Midbrain (tissue), 1 donor: Measurements from ENCODE around the gene UGT8.
"Not testable (repeated sequence)": the region's sequence is repeated elsewhere in the genome, so short reads cannot be mapped to it uniquely, and the experiment has no call there.

Experiments
- DNase-seq: peaks from one replicate; lab custom pipeline; 2025; lab: John Stamatoyannopoulos, UW

Gene UGT8, protein sequence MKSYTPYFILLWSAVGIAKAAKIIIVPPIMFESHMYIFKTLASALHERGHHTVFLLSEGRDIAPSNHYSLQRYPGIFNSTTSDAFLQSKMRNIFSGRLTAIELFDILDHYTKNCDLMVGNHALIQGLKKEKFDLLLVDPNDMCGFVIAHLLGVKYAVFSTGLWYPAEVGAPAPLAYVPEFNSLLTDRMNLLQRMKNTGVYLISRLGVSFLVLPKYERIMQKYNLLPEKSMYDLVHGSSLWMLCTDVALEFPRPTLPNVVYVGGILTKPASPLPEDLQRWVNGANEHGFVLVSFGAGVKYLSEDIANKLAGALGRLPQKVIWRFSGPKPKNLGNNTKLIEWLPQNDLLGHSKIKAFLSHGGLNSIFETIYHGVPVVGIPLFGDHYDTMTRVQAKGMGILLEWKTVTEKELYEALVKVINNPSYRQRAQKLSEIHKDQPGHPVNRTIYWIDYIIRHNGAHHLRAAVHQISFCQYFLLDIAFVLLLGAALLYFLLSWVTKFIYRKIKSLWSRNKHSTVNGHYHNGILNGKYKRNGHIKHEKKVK

DNA sequence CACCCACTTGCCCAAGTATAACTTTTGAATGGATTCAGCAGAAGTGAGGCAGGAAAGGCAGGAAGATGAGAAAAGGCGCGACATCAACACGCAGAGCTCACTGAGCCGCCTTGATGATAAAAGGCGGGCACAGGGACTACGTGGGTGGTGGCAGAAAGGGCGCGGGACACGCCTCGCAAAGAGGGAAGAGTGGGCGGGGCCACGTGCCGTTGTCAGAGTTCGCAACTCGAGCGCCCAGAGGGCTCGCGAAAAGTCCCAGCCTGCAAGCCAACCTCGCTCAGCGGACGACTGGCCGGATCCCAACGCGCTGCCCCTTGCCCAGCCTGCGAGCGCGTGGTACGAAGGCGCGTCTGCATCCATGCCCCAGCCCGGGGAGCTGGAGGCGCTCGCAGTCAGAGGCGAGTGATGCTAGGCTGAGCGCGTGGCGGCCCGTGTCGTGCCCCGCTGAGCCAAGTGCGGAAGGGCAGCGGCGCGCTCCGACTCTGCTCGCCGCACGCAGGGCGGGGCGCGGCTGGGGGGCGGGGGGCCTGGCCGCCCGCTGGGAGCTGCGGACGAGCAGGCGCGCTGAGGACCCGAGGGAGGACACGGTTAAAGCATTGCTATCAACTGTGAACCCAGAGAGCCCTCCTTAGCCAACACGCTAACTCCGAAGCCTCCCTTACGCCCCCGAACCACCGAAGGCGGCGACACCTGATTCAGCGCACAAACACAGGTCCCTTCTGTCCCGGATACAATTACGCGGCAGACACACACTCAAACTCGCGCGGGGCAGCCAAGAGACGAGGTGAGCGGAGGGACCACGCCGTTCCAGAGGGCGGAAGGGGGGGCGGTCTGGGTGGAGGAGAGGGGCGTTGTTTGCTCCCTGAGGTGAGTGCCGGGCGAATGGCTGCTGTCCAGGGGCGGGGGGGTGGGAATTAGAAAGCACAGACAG is at the start of gene UGT8:
Gene UGT8, plus strand, starts transcription at position 617 of the 931 bp plus-strand sequence. CDS start 24,074 bp downstream, outside the sequence.
- DNase-seq = peak; percentile 78

DNA sequence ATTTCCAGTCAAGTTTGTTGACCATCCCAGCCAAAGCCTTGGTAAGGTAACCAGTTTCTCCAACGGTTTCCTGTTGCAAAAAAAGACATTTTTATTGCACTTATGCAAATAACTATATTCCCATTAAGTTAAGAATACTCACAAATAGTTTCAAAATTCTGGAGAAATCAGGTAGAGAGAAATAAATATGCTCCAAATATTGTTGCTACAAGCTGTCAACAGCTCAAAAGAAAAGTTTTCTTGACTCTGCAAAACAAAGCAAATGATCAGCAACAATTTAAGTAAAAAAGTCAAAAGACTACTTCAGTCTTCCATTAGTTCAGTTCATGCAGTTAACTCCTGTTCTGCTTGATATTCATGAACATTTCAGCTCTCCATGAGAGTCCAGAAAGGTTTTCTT is 49.0 kb upstream of the UGT8 start:
- no peak for DNase-seq

DNA sequence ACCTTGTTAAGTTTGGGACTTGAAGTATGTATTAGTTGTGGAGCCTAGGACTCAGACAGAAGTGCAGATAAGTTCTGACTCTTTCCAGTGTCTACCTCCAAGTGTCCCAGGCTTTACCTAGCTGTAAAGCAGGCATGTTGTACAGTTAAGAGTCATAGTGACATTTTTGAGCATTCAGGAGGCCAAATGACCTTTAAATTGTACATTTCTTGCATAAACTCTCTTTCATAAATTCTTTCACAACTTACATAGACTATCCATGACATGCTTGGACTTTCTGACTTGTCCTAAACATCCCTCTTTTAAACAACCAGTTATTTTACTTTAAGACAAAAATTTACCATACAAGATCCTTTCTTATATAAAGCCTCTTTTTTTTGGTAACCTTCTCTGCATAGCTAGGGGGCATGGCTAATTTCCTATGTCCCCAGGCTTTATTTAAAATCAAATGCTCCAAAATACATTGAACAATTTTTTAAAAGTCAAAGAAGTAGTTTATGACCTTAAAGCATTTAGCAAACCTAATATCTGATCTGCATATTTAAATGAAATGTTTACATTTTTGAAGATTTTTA is 40.1 kb upstream of the UGT8 start:
- no peak for DNase-seq

DNA sequence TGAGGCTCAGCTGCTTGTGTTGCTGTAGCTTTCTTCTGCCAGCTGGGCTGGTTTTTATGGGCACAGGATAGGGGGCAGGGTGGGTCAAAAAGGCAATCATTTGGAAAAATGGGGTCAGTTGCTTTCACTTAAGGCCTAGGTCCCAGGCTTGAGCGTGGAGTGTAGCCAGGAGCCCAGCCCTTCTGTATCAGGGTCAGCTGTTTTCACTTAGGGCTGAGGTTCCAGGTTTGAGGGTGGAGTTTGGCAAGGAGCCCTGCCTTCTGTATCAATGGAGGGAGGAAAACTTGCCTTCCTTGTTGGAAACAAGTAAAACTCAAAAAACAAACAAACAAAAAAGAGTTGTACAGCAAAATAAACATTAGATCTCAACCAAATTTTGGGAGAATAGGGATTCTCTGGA is 37.0 kb upstream of the UGT8 start:
- DNase-seq = no peak

DNA sequence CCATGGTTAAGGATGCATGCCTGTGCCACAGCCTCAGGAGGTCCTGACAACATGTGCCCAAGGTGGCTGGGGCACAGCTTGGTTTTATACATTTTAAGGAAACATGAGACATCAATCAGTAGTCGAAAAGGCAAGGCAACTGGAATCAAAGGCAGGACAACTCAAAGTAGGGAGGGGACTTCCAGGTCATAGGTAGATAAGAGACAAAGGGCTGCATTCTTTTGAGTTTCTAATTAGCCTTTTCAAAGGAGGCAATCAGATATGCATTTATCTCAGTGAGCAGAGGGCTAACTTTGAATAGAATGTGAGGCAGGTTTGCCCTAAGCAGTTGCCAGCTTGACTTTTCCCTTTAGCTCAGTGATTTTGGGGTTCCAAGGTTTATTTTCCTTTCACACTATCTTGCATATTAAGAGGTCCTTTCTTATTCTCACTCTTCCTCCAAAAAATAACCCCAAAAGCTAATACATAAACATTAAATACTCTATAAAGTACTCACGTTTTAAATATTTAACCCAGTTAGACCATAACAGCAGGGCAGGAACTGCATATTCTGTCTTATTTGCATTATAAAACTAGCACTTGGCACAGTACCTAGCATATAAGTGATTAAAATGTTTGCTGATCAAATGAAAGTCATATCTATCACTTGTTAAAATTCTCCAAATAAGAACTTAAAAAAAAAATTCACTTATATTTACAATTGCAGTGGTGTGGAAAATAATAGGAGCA is 36.3 kb upstream of the UGT8 start:
- no peak for DNase-seq

DNA sequence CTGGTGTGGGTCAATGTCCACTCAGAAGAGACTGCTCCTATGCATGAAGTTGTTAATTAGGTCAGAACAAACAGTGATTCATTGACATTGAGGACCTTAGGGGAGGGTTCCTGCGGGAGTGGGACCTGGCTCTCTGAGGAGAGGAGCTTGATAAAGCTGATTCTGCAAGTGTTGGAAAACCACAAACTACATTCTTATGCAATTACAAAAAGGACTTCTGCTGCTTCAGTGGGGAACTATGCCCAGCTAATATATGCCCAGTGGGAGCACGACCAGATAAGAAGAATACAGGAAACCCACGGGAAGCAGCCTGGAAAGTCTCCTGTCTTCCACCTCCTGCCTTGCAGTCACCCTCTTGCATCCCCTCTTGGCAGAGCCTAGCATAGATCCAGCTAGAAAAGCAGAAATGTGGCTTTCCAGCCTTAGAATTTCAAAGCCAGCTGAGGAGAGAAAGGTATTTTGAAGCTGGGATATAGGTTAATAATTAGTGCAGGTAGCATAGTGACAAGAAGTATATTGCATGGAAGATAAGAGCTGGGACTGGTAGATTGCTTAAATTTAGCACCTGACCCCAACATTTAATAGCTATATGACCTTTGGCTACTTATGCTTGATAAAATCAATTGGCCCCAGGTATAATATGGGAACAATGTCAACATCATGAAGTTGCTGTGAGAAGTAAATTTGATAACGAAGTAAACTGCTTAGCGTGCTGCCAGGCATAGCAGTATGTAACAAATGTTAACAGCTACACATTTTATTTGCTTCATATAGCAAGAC is 34.9 kb upstream of the UGT8 start:
- no peak for DNase-seq

DNA sequence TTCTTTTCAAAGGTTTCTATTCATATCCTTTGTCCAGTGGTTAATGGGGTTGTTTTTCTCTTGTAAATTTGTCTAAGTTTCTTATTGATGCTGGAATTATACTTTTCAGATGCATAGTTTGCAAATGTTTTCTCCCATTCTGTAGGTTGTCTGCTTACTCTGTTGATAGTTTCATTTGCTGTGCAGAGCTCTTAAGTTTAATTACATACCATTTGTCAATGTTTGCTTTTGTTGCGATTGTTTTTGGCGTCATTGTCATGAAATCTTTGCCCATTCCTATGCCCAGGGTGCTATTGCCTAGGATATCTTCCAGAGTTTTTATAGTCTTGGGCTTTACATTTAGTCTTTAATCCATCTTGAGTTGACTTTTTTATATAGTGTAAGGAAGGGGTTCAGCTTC is 21.2 kb upstream of the UGT8 start:
- DNase-seq = no peak

DNA sequence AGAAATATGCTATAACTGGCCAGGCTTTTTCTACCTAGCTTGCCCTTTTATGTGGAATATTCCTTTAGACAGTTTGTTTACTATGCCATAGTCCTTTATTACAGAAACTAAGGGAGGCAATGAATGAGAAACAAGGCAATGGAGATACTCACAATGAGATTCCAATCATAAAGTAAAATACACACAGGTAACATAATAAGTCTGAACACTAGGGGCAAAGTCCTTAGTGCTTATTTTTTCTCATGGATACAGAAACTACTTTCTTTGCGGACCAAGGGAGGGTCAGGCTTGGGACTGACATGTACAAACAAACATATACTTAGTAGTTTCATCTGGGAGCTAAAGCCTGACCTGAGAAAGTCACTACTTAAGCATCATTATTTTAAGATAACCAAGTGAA is 16.0 kb upstream of the UGT8 start:
- no peak for DNase-seq

DNA sequence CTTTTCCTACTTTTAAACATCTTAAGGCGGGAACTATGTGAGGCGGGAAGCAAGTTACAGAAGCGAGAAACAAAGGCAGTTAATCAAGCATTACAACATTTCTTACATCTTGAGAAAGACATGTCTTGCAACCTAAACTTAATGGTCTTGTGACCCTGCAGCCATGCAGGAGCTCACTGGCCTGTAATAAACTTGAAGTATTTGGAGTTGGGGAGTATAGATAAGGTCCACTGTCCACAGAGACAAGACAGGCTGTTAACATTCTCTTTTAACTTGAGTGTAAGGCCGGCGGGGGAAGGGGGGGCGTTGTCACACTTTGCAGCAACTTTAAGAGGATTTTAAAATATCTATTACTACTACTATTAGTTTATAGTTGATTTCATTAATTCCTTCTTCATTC is 10.3 kb upstream of the UGT8 start:
- DNase-seq = no peak

DNA sequence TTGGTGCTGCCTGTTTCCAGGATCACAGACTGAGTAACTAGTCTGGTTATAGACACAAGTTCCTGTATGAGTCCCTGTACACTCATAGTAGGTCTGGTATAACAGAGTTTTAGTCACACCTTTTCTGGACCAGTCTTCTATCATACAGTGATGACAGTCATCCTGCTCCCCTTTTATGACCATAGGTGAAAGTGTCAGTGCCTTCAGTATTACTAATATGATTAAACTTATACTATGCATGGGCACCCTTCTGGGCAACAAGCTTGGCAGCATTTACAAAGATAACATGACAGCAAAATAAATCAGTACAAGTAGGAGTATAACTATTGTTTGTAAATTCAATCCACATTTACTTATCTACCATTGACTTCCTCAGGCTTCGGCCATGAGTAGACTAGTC is 8.2 kb upstream of the UGT8 start:
- not testable (repeated sequence) for DNase-seq

DNA sequence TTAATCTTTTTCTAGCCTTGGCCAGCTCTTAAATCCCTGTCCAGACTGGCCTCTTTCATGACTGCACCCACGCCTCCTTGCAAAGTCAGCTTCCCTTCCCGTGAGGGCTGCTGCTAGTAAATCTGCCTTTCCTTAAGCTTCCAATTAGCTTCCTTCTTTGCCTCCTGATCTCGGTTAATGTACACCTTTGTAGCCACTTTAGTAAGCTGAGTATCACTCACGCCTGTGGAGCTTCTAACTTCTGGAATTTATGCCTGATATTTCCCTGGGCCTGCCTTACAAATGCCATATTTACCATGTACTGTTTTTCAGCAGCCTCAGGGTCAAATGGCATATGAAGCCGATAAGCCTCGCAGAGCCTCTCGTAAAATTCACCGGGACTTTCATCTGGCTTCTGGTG is 5.1 kb upstream of the UGT8 start:
- DNase-seq = no peak

DNA sequence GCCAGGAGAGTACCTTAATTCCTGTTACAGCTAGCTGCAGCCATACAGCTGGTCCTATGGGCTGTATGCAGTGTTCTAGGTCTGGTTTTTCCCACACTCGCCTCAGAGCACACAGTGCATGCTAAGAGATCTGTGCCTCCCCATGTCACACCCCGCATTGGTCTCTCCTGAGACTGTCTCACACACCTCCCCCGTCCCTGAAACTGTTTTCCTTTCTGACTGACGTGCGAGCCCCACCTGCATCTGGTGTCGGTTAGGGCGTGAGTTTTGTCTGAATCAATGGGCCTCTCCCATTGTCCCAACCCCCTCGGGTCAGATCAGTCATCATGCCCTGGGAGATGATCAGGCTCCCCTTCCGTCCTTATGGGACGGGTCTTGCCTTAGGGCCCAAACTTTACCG is 3.4 kb upstream of the UGT8 start:
- DNase-seq = no peak

DNA sequence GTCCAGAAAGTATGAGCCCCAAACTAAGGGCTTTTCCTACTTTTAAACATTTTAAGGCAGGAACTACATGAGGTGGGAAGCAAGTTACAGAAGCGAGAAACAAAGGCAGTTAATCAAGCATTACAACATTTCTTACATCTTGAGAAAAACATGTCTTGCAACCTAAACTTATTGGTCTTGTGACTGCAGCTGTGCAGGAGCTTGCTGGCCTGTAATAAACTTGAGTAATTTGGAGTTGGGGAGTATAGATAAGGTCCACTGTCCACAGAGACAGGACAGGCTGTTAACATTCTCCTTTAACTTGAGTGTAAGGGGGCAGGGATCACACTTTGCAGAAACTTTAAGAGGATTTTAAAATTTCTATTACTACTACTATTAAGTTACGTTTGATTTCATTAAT is 2.7 kb upstream of the UGT8 start:
- DNase-seq = no peak

DNA sequence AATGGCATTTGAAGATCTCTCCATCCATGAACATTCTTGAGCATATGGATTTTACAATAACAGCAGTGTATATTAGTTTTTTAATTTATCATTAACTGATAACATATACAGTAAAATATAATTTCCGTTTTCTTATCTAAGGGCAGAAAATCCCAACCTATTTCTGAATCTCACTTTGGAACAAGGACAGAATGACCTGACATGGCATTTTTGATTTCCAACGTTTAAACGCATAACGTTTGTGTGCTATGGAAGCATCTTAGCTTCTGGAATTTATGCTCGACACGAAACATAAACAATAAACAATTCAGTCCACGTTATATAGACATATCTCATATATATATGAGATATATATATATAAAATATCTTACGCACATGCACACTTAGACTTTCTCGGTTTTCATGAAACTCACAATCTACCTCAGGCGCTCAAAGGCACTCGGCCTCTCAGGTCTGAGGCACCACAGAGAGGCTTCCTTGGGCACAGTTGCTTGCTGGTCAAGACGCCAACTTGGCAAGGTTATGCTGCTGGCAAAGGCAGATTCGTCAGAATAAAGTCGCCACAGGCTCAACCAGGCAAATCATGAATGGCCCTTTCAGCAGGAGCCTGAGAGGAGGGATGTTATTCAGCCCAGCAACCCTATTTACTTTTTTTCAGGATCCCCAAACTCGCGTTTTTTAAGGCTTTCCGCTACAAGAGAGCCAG is 1.0 kb upstream of the UGT8 start:
- DNase-seq = peak; percentile 65

DNA sequence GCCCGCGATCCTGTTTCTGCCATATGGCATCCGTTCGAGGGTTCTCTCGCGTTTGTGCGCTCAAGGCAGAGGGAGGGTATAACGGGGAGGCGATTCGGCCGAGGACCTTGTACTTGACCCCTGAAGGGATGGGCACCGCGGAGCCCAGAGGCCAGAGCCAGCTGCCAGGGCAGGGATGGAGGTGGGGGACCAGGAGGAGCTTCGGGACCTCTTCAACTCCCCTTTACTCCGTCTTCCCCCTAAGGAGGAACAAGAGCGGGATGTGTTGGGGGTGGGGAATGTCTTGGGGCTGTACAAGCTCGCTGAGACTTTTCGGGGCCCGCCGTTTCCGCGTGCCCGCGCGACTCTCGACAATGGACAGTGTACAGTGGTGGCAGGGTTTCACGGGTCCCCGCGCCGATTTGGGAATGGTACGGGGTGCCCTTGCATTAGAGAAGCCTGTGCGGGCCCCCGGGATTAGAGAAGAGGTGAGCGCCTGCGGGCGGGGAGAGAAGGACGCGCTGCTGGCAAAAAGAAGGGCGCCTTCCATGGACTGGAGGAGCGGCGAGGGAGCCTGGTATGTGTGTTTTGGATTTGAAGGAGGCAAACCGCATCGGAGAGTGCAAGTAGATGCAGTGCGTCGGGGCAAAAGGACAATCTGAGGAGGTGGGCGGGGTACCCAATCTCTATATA is 760 bp downstream of the UGT8 start:
- no peak for DNase-seq

DNA sequence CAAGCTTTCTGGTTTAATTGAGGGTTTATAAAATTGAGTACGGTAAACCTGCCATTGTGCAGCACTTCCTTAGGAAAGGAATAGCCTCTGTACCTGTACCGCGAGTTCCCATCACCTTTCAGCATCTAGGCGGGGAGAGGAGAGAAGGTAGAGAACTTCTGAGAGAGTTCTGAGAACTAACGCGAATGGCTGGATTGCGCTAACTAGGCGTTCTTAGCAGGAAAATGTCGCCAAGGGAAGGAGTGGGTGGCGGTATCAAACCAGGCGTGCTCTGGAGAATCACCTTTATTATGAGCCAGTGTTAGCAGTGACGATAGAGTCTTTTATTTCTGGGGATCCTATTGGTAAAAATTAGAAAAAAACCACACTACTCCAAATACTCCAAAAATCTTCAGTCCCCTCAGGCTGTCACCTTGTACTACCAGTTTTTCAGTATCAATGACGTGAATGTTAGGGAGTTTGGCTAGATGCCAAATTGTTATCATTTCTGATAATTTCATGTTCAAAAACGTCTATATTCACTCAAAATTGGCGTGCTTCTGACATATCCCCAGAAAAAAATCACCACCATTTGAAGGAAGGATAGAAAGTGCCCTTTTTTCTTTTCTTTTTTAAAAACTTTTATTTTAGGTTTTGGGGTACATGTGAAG is 1.4 kb downstream of the UGT8 start:
- DNase-seq = no peak

DNA sequence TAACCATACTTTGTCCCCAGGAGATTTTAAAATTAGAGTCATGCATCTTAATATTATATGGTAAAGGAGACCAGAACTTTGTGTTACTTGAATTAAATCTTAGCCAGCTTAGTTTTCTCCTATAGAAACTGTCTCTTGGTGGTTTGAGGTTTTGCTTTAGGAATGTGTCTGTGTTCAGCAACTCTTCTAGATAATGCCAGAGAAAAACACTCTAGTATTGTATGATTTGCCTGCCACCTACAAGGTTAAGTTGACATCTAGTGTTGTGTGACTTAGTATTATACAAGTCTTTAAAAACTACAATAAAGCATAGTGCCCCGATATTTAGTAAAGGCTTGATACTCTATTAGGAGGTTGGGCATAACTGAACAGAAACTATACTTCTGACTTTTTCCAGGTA is 2.1 kb downstream of the UGT8 start:
- no peak for DNase-seq

DNA sequence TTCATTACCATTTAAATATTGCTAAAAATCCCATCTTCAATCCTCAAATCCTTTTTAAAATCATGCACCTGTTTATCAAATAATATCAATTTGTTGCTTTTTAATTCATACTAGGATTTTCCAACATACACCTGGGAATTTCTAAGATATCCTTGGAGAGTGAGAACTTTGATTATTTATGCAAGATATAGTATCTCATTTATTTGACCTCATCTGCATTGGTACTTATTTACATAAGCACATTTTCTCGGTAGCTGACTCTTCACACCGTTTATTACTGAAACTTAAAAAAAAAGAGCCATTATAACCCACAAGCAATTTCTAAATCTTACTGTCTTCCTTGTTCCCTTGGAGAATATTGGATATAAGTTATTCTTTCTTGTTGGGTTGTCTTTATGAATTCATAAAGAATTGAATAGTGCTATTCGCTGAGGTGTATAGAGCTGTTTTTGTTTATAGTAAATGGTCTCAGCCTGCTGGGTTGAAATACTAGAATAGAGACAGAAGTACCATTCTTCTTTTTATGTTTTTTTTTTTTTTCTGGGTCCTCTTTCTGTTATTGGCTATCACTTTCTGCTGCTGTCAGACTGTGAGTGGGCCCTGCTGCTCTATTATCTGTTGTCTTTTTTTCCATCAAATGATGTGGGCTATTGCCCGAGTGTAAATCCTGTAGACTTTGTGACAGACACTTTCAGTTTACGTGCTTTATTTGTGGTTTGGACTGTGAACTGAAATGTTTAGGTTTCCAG is 2.9 kb downstream of the UGT8 start:
- peak; percentile 62 for DNase-seq
